ES-I3 (cell line): ENCODE data around the gene TM2D3.
"Not testable (repeated sequence)": the region's sequence is repeated elsewhere in the genome, so short reads cannot be mapped to it uniquely, and the experiment has no call there.

Source experiments
- H3K36me3 ChIP-seq: 2 replicates; pipeline ENCODE4 v1.6.1; 2013; ENCODE audit warnings: mild to moderate bottlenecking, low read length, control low read depth, moderate library complexity; ENCODE audit not compliant: insufficient read depth
- H3K4me1 ChIP-seq: 2 replicates; pipeline ENCODE4 v1.6.1; 2013; ENCODE audit warnings: mild to moderate bottlenecking, control low read depth, low read length; ENCODE audit not compliant: insufficient read depth
- H3K9ac ChIP-seq: 2 replicates; pipeline ENCODE4 v1.6.1; 2013; ENCODE audit warnings: low read depth, mild to moderate bottlenecking, low read length, moderate library complexity
- H3K9me3 ChIP-seq: 2 replicates; pipeline ENCODE4 v1.6.1; 2013; ENCODE audit warnings: mild to moderate bottlenecking, low read length, moderate library complexity; ENCODE audit not compliant: control insufficient read depth, insufficient read depth

The TM2D3 gene

DNA sequence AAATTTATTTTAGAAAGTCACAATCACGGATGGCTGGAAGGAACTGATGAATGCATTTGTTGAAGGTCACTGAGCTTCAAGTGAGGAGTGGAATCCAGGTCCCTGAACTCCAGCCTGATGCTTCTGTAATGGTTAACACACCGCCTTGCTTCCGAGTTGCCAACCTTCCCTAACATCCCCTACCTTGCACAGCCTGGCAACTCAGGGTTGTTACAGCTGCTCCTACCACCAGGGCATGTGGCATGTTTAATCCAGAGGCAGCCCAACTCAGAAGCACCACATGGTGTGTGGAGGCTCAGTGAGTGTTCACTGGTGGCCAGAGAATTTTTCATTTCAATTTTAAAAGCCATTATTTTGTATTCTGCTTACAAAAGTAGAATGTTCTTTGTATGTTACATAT, 4.9 kb downstream of the TM2D3 start:
- H3K4me1 ChIP-seq: peaks cover 8% of the 10 kb centered on the region
- H3K36me3 ChIP-seq: no peaks in the 10 kb centered on the region; the same call in none of the 2 replicates
- H3K9ac ChIP-seq: no peak overlapping the region
- no peaks in the 10 kb centered on the region for H3K9me3 ChIP-seq

DNA sequence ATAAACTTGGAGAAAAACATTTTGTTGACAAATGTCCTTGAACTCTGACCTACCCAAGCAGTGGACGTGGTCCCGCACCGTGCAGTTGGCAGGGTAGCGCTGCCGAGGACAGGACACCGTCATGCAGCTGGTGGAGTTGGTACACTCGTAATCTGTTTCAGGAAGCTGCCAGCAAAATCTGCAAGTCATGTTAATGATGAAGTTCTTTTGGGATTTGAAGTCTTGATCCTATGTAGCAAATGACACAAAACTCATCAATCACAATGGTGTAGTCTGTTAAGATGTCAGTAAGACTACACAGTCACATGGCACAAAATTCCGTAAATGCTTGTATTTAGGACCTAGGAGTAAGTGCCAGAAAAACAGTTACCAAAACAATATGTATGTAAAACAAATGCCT, 5.5 kb downstream of the TM2D3 start:
- H3K9ac ChIP-seq: no peak overlapping the region

DNA sequence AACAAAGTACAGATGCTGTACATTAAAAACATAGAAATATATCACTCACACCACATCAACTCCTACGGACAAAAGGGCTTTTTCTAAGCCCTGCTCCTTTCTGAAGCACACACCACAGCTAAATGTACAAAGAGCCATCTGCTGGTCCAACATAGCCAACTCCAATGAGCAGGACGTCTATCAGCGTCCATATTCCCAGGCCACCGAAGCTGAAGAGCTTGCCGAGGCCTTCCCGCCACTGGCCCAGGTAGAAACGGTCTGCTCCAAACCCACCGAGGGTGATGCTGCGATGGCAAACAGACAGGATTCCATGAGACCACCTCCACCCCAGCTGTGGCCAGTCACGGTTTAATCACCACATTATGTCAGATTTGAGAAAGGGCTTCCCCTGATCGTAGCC, 9.8 kb downstream of the TM2D3 start:
- Histone ChIP-seq H3K36me3 (peaks cover 4% of the 10 kb centered on the region), H3K9ac (no peak overlapping the region), H3K4me1 (no peaks in the 10 kb centered on the region), H3K9me3 (no peaks in the 10 kb centered on the region)

More for the DNA sequence above, 5.5 kb downstream of the TM2D3 start:
- Histone ChIP-seq H3K4me1 (peaks cover 8% of the 10 kb centered on the region), H3K36me3 (no peaks in the 10 kb centered on the region; the same call in none of the 2 replicates), H3K9me3 (no peaks in the 10 kb centered on the region)

DNA sequence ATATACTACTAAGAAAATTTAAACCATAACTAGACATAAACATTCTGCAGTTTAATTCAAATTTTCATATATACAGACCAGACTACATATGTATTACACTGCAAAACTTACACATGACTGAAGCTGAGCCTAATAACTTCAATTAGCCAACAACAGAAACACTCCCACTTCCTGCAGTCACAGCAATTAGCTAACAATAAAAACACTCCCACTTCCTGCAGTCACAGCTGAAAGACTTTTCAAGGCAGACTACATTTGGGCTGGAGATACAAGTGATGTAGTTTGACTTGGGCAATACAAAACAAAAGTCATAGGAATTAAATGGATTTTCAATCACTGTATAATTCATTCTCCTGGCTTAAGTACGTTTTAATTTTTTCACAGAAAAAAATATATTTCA, 10.3 kb downstream of the TM2D3 start:
- Histone ChIP-seq H3K36me3 (peaks cover 4% of the 10 kb centered on the region), H3K9ac (no peak overlapping the region), H3K9me3 (no peaks in the 10 kb centered on the region), H3K4me1 (no peaks in the 10 kb centered on the region)

DNA sequence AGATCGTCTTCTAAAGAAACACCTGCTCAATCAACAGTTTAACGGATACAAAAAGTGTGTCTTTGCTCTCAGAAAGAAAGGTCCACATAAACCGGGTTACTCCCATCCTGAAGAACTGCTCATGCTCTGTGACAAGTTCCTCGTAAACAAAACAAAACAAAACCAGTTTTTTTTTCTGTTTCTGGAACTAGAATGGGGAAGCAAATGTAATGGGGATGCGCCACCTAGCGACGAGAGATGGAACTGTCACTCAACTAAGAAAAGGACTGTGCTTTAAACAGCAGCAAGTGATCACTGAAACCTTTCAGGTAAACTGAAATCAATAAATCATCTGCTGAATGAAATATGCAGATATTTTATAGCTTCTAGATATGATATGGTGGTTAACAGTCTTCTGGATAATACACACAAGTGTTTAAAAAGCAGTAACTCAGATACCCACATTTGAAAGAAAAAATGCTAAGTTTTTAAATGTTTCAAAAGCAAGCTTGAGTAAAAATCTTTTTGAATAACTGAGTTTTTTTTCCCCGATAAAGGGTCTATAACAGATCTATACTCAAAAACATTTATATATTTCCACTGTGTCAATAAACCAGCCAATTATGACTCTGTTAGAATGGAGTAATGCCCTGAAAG, 10.9 kb downstream of the TM2D3 start:
- peaks cover 4% of the 10 kb centered on the region for H3K36me3 ChIP-seq
- H3K9ac ChIP-seq: no peak overlapping the region
- no peaks in the 10 kb centered on the region for H3K9me3 ChIP-seq
- H3K4me1 ChIP-seq: no peaks in the 10 kb centered on the region

DNA sequence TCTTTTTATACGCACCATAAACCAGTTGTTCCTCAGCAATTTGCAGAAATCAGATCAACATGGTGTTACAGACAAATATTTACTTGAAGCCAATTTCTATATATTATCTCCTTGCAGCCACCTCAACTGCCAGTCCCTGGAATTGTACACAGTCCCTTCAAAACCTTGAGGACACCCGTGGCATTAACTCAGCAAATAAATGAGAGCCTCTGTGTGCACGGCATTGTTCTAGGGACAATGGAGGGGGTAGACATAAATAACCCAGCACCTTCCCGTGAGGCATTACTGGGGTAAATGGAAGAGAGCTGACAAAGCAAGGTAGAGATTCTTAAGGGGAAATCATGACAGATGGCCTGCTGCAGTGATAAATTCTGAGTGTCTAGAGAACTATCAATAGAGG, 12.5 kb downstream of the TM2D3 start:
- peaks cover 4% of the 10 kb centered on the region for H3K36me3 ChIP-seq
- H3K9ac ChIP-seq: no peak overlapping the region
- H3K9me3 ChIP-seq: no peaks in the 10 kb centered on the region
- no peaks in the 10 kb centered on the region for H3K4me1 ChIP-seq

DNA sequence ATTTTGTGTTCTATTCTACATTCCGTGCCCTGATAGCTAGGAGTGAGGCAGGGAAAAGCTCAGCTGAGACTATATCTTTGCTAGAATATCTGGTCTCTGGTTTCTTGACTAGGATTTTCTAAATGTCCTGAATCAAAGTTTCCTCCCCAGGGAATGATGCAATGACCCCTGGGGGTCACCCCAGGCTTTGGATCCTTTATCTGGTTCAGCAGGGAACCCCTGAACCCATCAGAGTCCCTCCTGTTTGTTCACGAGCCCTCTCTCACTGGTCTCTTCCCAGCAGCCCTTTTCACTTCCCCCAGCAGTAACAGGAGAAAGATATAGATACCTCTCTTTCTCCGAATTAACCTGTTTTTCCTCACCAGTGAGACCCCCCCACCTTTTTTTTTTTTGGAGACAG, 14.3 kb downstream of the TM2D3 start:
- peaks cover 4% of the 10 kb centered on the region for H3K36me3 ChIP-seq
- H3K9me3 ChIP-seq: no peaks in the 10 kb centered on the region
- no peaks in the 10 kb centered on the region for H3K4me1 ChIP-seq
- no peak overlapping the region for H3K9ac ChIP-seq

DNA sequence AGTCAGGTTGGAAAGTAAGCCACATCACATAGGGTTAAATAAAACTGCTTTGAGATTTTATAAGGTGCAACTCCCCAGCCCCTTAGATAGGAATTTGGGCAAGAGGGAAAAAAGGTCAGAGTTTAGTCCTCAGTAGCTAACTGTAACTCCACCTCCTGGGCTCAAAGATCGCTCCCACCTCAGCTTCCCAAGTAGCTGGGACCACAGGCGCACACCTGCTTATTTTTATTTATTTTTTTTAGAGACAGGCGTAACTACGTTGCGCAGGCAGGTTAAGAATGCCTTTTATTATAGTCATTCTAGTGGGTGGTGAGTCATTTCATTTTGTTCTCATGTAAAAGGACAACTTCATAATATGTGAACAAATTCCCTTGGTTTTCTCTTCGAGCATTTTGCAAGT, 14.7 kb downstream of the TM2D3 start:
- no peaks in the 10 kb centered on the region for H3K4me1 ChIP-seq
- H3K36me3 ChIP-seq: peaks cover 4% of the 10 kb centered on the region
- H3K9me3 ChIP-seq: no peaks in the 10 kb centered on the region
- no peak overlapping the region for H3K9ac ChIP-seq

DNA sequence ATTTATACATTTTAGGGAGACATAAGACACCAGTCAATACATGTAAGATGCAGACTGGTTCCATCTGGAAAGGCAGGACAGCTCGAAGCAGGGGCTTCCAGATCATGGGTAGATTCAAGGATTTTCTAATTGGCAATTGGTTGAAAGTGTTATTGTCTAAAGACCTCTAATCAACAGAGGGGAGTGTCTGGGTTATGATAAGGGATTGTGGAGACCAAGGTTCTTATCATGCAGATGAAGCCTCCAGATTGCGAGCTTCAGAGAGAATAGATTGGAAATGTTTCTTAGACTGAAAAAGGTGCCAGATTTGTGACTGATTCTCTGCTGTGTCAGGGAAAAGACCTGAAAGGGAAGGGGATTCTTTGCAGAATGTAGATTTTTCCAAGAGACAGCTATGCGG, 15.1 kb downstream of the TM2D3 start:
- Histone ChIP-seq H3K9ac (no peak overlapping the region), H3K36me3 (peaks cover 4% of the 10 kb centered on the region), H3K9me3 (no peaks in the 10 kb centered on the region), H3K4me1 (no peaks in the 10 kb centered on the region)

DNA sequence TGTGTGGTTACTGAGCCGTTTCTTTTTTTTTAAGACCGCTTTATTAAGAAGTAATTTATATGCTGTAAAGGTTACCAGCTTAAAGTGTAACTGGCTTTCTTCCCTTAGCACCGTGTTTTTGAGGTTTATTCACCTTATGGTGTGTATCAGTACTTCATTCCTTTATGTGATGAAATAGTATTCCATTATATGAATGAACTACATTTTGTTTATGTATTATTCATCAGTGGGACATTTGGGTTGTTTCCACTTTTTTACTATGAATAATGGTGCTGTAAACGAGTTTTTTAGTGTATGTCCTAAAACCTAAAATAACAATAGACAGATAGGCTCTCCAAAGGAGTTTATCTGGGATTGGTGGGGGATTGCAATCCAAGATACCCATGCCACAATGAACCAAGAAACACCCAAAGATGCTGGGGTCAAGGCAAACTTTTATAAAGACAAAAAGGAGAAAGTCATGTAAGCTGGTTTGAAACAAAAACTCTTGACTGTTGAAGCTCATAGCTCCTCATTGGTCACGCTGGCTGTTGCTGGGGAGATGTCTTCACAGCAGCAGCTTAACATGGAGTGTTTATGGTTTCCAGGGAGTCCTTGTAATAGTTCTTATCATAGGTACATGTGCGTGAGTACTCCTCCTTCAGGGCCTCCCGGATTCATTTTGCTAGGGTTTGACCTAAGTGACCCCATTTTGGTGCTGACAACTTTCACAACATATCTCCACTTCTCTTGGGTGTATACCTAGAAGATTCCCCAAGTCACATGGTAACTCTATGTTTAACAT, 16.0 kb downstream of the TM2D3 start:
- no peak overlapping the region for H3K9ac ChIP-seq
- peaks cover 4% of the 10 kb centered on the region for H3K36me3 ChIP-seq
- no peaks in the 10 kb centered on the region for H3K4me1 ChIP-seq
- no peaks in the 10 kb centered on the region for H3K9me3 ChIP-seq

DNA sequence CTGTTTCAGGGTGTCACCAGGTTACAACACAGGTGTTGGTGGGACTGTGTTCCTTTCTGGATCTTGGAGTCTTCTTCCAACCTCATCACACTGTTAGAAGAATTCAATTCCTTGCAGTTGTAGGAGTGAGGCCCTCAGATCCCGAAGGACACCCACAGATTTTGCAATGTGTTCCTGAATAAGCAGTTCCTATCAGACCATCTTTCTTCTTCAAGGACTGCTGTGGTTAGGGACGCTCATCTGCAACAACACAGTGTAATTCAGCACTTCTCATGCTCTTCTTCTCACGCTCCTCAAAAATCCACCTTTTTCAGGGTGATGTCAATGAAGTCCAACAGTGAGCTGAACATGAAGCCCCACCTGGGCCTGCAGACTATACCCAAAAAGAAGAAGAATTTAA, 18.8 kb downstream of the TM2D3 start:
- no peaks in the 10 kb centered on the region for H3K36me3 ChIP-seq
- no peak overlapping the region for H3K9ac ChIP-seq
- no peaks in the 10 kb centered on the region for H3K9me3 ChIP-seq
- no peaks in the 10 kb centered on the region for H3K4me1 ChIP-seq

DNA sequence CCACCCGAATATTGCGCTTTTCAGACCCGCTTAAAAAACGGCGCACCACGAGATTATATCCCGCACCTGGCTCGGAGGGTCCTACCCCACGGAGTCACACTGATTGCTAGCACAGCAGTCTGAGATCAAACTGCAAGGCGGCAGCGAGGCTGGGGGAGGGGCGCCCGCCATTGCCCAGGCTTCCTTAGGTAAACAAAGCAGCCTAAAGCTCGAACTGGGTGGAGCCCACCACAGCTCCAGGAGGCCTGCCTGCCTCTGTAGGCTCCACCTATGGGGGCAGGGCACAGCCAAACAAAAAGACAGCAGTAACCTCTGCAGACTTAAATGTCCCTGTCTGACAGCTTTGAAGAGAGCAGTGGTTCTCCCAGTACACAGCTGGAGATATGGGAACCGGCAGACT, 25.5 kb downstream of the TM2D3 start:
- H3K9me3 ChIP-seq, H3K9ac ChIP-seq, H3K36me3 ChIP-seq: not testable (repeated sequence)

DNA sequence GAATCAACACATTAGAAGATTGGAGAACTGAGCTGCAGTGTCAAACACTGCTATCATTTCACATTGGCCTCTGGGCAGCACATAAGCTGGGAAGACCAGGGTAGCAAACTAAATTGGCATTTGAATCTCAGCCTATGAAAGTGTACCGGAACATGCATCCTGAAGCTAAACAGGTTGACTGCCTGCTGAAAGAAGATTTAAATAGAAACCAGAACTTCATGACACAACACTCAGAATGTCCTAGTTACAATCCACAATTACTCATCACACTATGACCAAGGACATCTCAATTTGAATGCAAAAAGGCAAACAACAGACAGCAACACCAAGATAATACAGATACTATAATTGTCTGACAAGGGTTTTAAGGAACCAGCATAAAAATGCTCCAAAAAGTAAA, 26.2 kb downstream of the TM2D3 start:
- Histone ChIP-seq H3K9ac (no peak overlapping the region), H3K9me3 (peaks cover 3% of the 10 kb centered on the region; the same call in 1 of the 2 replicates), H3K36me3 (peaks cover 3% of the 10 kb centered on the region; the same call in 1 of the 2 replicates), H3K4me1 (no peaks in the 10 kb centered on the region)

More for the DNA sequence above, 25.5 kb downstream of the TM2D3 start:
- H3K4me1 ChIP-seq: not testable (repeated sequence)

DNA sequence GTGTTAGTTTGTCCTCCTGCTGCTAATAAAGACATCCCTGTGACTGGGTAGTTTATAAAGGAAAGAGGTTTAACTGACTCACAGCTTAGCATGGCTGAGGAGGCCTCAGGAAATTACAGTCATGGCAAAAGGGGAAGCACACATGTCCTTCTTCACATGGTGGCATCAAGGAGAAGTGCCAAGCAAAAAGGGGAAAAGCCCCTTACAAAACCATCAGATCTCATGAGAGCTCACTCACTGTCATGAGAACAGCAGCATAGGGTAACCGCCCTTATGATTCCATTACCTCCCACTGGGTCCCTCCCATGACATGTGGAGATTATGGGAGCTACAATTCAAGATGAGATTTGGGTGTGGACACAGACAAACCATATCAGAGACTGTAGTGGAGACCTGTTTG, 27.0 kb downstream of the TM2D3 start:
- no peaks in the 10 kb centered on the region for H3K4me1 ChIP-seq
- peaks cover 3% of the 10 kb centered on the region; the same call in 1 of the 2 replicates for H3K9me3 ChIP-seq
- H3K36me3 ChIP-seq: peaks cover 3% of the 10 kb centered on the region; the same call in 1 of the 2 replicates
- H3K9ac ChIP-seq: no peak overlapping the region
